ENCODE measurements around the gene SGPP2.

- TF ChIP-seq CTCF (optimal IDR thresholded peaks at IDR 0.05 in 1 of 3, IDR thresholded peaks at IDR 0.05 in 1 of 3, conservative IDR thresholded peaks at IDR 0.05 in 1 of 3; ENCODE audit: extremely low read depth in 1 of 3, insufficient read depth in 2 of 3, low read length in 3 of 3) (no peak), EZH2 (IDR thresholded peaks at IDR 0.05; ENCODE audit: low read length) (no peak)
Measured at GRCh38 chr2:222566229-222566628, 141.9 kb downstream of the SGPP2 start.
